Measurements from ENCODE around the gene LENG8.
"Not testable (repeated sequence)": the region's sequence is repeated elsewhere in the genome, so short reads cannot be mapped to it uniquely, and the experiment has no call there.

The LENG8 gene

DNA sequence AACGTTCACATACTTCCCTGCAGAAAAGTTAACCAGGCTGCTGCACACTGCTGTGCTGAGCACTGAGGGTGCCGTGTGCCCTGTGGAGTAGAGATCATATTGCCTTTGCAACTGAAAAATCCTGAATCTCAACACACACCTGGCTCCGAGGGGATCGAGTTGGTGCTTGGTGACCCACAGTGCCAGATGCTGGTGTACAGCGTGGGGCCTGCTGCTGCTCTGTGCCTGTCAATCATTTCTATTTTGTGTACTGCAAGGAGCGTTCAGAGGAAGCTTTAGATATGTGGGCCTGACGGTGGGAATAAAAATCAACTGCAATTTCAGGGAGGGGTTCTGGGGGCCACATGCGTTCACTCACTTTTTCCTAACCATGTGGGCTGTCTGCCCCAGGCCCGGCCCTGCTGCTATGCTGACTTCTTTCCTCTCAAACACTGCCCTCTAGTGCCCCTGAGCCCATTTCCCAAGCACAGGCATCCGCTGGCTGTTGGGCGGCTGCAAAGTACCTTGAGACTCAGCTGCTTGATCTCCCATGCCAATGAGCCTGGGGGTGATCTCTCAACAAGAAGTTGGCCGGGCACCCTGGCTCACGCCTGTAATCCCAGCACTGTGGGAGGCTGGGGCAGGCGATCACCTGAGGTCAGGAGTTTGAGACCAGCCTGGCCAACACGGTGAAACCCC, 9.7 kb upstream of the LENG8 start:
- Histone ChIP-seq H4K20me1 (ENCODE audit: low read depth, low read length) (no peaks in the 10 kb centered on the region), H3K9me3 (ENCODE audit: insufficient read depth, low read length) (no peaks in the 10 kb centered on the region), H3K36me3 (ENCODE audit: low read length) (no peaks in the 10 kb centered on the region), H3K4me3 (ENCODE audit: insufficient read depth, low read length, poor library complexity, severe bottlenecking) (no peak overlapping the region), H3K79me2 (ENCODE audit: insufficient read depth, low read length) (no peaks in the 10 kb centered on the region), H3K27ac (ENCODE audit: low read depth, low read length) (no peak overlapping the region), H3K4me2 (ENCODE audit: low read depth, low read length, poor library complexity, severe bottlenecking) (no peak overlapping the region), H3F3A (ENCODE audit: insufficient read depth) (no peaks in the 10 kb centered on the region), H2AFZ (ENCODE audit: low read depth, low read length, severe bottlenecking) (no peak overlapping the region), H3K9me2 (replicated peaks; ENCODE audit: insufficient read depth, low read length) (no peaks in the 10 kb centered on the region), H3K9ac (ENCODE audit: low read length) (no peak overlapping the region), H3K27me3 (ENCODE audit: low read length) (no peaks in the 10 kb centered on the region)
- TF ChIP-seq, protein P1, sequence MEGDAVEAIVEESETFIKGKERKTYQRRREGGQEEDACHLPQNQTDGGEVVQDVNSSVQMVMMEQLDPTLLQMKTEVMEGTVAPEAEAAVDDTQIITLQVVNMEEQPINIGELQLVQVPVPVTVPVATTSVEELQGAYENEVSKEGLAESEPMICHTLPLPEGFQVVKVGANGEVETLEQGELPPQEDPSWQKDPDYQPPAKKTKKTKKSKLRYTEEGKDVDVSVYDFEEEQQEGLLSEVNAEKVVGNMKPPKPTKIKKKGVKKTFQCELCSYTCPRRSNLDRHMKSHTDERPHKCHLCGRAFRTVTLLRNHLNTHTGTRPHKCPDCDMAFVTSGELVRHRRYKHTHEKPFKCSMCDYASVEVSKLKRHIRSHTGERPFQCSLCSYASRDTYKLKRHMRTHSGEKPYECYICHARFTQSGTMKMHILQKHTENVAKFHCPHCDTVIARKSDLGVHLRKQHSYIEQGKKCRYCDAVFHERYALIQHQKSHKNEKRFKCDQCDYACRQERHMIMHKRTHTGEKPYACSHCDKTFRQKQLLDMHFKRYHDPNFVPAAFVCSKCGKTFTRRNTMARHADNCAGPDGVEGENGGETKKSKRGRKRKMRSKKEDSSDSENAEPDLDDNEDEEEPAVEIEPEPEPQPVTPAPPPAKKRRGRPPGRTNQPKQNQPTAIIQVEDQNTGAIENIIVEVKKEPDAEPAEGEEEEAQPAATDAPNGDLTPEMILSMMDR (IDR thresholded peaks at IDR 0.05; ENCODE audit: insufficient read depth, low read length, poor library complexity, severe bottlenecking), result no peak
- TF ChIP-seq EZH2phosphoT487 (conservative IDR thresholded peaks at IDR 0.05; ENCODE audit: low read length), result no peak

DNA sequence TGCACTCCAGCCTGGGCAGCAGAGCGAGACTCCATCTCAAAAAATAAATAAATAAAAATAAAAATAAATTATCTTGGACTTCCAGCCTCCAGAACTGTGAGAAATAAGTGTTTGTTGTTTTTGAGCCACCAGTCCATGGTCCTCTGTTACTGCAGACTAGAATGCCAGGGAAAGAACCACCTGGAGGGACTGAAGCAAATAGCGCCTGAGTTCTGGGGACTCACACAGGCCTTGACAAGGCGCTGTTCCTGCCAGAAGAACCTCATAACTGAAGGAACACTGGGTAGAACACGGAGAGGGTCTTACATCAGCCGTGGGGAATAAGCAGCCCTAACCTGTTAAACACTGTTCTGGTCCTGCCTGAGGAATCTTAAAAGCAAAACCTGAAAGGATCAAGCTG, 8.4 kb upstream of the LENG8 start:
- Histone ChIP-seq H3F3A (ENCODE audit: insufficient read depth) (no peaks in the 10 kb centered on the region), H3K4me3 (ENCODE audit: insufficient read depth, low read length, poor library complexity, severe bottlenecking) (no peak overlapping the region), H3K36me3 (ENCODE audit: low read length) (no peaks in the 10 kb centered on the region), H3K4me2 (ENCODE audit: low read depth, low read length, poor library complexity, severe bottlenecking) (no peak overlapping the region), H4K20me1 (ENCODE audit: low read depth, low read length) (no peaks in the 10 kb centered on the region), H3K9me3 (ENCODE audit: insufficient read depth, low read length) (no peaks in the 10 kb centered on the region), H3K27me3 (ENCODE audit: low read length) (no peaks in the 10 kb centered on the region), H3K9me2 (replicated peaks; ENCODE audit: insufficient read depth, low read length) (no peaks in the 10 kb centered on the region), H2AFZ (ENCODE audit: low read depth, low read length, severe bottlenecking) (no peak overlapping the region), H3K9ac (ENCODE audit: low read length) (no peak overlapping the region), H3K27ac (ENCODE audit: low read depth, low read length) (no peak overlapping the region), H3K79me2 (ENCODE audit: insufficient read depth, low read length) (no peaks in the 10 kb centered on the region)
- TF ChIP-seq, protein P1 (IDR thresholded peaks at IDR 0.05; ENCODE audit: insufficient read depth, low read length, poor library complexity, severe bottlenecking), result no peak
- TF ChIP-seq EZH2phosphoT487 (conservative IDR thresholded peaks at IDR 0.05; ENCODE audit: low read length), result no peak

DNA sequence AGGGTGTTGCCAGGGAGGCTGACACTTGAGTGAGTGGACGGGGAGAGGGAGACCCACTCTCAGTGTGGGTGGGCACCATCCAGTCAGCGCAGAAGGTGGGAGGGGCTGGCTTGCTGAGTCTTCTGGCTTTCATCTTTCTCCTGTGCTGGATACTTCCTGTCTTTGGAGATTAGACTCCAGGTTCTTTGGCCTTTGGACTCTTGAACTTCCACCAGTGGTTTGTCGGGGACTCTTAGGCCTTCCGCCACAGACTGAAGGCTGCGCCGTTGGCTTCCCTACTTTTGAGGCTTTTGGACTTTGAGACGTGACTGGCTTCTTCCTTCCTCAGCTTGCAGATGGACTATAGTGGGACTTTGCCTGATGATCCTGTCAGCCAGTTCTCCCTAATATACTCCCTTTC, 4.3 kb upstream of the LENG8 start:
- no peaks in the 10 kb centered on the region for H3K9me2 ChIP-seq (replicated peaks; ENCODE audit: insufficient read depth, low read length)
- no peak overlapping the region for H3K4me2 ChIP-seq (ENCODE audit: low read depth, low read length, poor library complexity, severe bottlenecking)
- H3K9ac ChIP-seq (ENCODE audit: low read length), result no peak overlapping the region
- no peak overlapping the region for H3K4me3 ChIP-seq (ENCODE audit: insufficient read depth, low read length, poor library complexity, severe bottlenecking)
- peaks cover 24% of the 10 kb centered on the region for H3K79me2 ChIP-seq (ENCODE audit: insufficient read depth, low read length)
- H3K27ac ChIP-seq (ENCODE audit: low read depth, low read length), result no peak overlapping the region
- 0 out of 2 replicates have a peak, but pooled peaks cover 3% of the 10 kb centered on the region for H3F3A ChIP-seq (ENCODE audit: insufficient read depth)
- H3K27me3 ChIP-seq (ENCODE audit: low read length), result no peaks in the 10 kb centered on the region
- H3K9me3 ChIP-seq (ENCODE audit: insufficient read depth, low read length), result no peaks in the 10 kb centered on the region
- TF ChIP-seq EZH2phosphoT487 (conservative IDR thresholded peaks at IDR 0.05; ENCODE audit: low read length), result no peak
- TF ChIP-seq, protein P1 (IDR thresholded peaks at IDR 0.05; ENCODE audit: insufficient read depth, low read length, poor library complexity, severe bottlenecking), result no peak
- no peak overlapping the region for H2AFZ ChIP-seq (ENCODE audit: low read depth, low read length, severe bottlenecking)
- H4K20me1 ChIP-seq (ENCODE audit: low read depth, low read length), result peaks cover under 1% of the 10 kb centered on the region; the same call in 1 of the 2 replicates
- no peaks in the 10 kb centered on the region for H3K36me3 ChIP-seq (ENCODE audit: low read length)

DNA sequence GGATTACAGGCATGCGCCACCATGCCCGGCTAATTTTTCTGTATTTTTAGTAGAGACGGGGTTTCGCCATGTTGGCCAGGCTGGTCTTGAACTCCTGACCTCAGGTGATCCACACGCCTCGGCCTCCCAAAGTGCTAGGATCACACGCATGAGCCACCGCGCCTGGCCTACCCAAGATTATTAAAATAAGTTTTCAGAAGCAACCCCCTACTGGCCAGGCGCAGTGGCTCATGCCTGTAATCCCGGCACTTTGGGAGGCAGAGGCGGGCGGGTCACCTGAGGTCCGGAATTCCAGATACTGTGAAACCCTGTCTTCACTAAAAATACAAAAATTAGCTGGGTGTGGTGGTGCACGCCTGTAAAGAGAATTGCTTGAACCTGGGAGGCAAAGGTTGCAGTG, 2.6 kb upstream of the LENG8 start:
- H2AFZ ChIP-seq (ENCODE audit: low read depth, low read length, severe bottlenecking); H3K27me3 ChIP-seq (ENCODE audit: low read length); H3K27ac ChIP-seq (ENCODE audit: low read depth, low read length); H3K9me3 ChIP-seq (ENCODE audit: insufficient read depth, low read length); H3K9me2 ChIP-seq (replicated peaks; ENCODE audit: insufficient read depth, low read length); H3K36me3 ChIP-seq (ENCODE audit: low read length); H3K4me3 ChIP-seq (ENCODE audit: insufficient read depth, low read length, poor library complexity, severe bottlenecking); H3K4me2 ChIP-seq (ENCODE audit: low read depth, low read length, poor library complexity, severe bottlenecking); H3K9ac ChIP-seq (ENCODE audit: low read length); H3F3A ChIP-seq (ENCODE audit: insufficient read depth): not testable (repeated sequence)
- Histone ChIP-seq H4K20me1 (ENCODE audit: low read depth, low read length) (peaks cover 13% of the 10 kb centered on the region; the same call in 1 of the 2 replicates), H3K79me2 (ENCODE audit: insufficient read depth, low read length) (peaks cover 40% of the 10 kb centered on the region)

Measured in SU-DHL-6 (cell line).